GM12874 (cell line): ENCODE results near the gene PTPRD.

Experiments
- CTCF ChIP-seq: IDR thresholded peaks from 2 replicates; pipeline ENCODE4 v1.5.1; 2011; ENCODE audit warnings: low read depth, mild to moderate bottlenecking, control low read depth, low read length, moderate library complexity; ENCODE audit not compliant: insufficient read depth

The PTPRD gene

GRCh38 chr9:9223175-9223574, 1389.6 kb downstream of the PTPRD start:
- TF ChIP-seq CTCF = no peak

GRCh38 chr9:9222730-9223129, 1390.1 kb downstream of the PTPRD start:
- TF ChIP-seq CTCF = no peak

GRCh38 chr9:9216934-9217333, 1395.9 kb downstream of the PTPRD start:
- no peak for TF ChIP-seq CTCF

- TF ChIP-seq CTCF = no peak
Measured at GRCh38 chr9:9215050-9215449, 1397.8 kb downstream of the PTPRD start.

- TF ChIP-seq CTCF = no peak
Measured at GRCh38 chr9:9214066-9214465, 1398.7 kb downstream of the PTPRD start.

GRCh38 chr9:9212963-9213362, 1399.8 kb downstream of the PTPRD start:
- no peak for TF ChIP-seq CTCF

GRCh38 chr9:9202276-9202675, 1410.5 kb downstream of the PTPRD start:
- no peak for TF ChIP-seq CTCF

- TF ChIP-seq CTCF = no peak
Measured at GRCh38 chr9:9186086-9186485, 1426.7 kb downstream of the PTPRD start.
